Neural progenitor cell (in vitro differentiated cells): ENCODE measurements around the gene PHAX. TPM values are rescaled to one million over a fixed set of nuclear protein-coding genes. Genes with fewer than 3 reads are reported as not detected.
"Not testable (repeated sequence)": the region's sequence is repeated elsewhere in the genome, so short reads cannot be mapped to it uniquely, and the experiment has no call there.

Experiments used
- DNase-seq: peaks from one replicate; pipeline ENCODE4 v3.0.0-alpha.2; 2016; ENCODE audit warnings: low spot score
- H2AFZ ChIP-seq: fragments of 200-600 bp; sonication (generic); replicated peaks from 2 replicates; pipeline ENCODE4 v1.6.1; 2016; ENCODE audit warnings: antibody characterized with exemption
- H3F3A ChIP-seq: fragments of 200-600 bp; sonication (generic); 2 replicates; pipeline ENCODE4 v1.6.1; 2016; ENCODE audit warnings: antibody characterized with exemption, low read depth
- H3K27ac ChIP-seq: fragments of 200-600 bp; sonication (generic); 2 replicates; pipeline ENCODE4 v1.5.1; 2016; ENCODE audit warnings: mild to moderate bottlenecking
- H3K27me3 ChIP-seq: fragments of 200-600 bp; sonication (generic); 2 replicates; pipeline ENCODE4 v1.6.1; 2016; ENCODE audit warnings: mild to moderate bottlenecking, moderate library complexity
- H3K36me3 ChIP-seq: fragments of 200-600 bp; sonication (generic); 2 replicates; pipeline ENCODE4 v1.5.1; 2016
- H3K4me1 ChIP-seq: fragments of 200-600 bp; sonication (generic); 2 replicates; pipeline ENCODE4 v1.6.1; 2016; ENCODE audit warnings: mixed run types
- H3K4me2 ChIP-seq: fragments of 200-600 bp; sonication (generic); 2 replicates; pipeline ENCODE4 v1.6.1; 2016
- H3K4me3 ChIP-seq: fragments of 200-600 bp; sonication (generic); 2 replicates; pipeline ENCODE4 v1.5.1; 2016
- H3K79me2 ChIP-seq: fragments of 200-600 bp; sonication (generic); 2 replicates; pipeline ENCODE4 v1.6.1; 2016; ENCODE audit warnings: low read depth
- H3K9ac ChIP-seq: fragments of 200-600 bp; sonication (generic); 2 replicates; pipeline ENCODE4 v1.6.1; 2016
- H3K9me3 ChIP-seq: fragments of 200-600 bp; sonication (generic); 2 replicates; pipeline ENCODE4 v1.5.1; 2016; ENCODE audit warnings: low read depth
- H4K20me1 ChIP-seq: fragments of 200-600 bp; sonication (generic); 2 replicates; pipeline ENCODE4 v1.6.1; 2016; ENCODE audit warnings: low read depth
- H3K27ac Mint-ChIP-seq: 3 replicates; pipeline ENCODE4 v1.8.0; 2021; ENCODE audit warnings: mixed read lengths
- H3K27me3 Mint-ChIP-seq: 2 replicates; pipeline ENCODE4 v1.8.0; 2022; ENCODE audit warnings: low read depth, mild to moderate bottlenecking, inconsistent platforms, moderate library complexity, mixed read lengths; ENCODE audit not compliant: insufficient read depth
- H3K36me3 Mint-ChIP-seq: 3 replicates; pipeline ENCODE4 v1.8.0; 2021; ENCODE audit warnings: mixed read lengths
- H3K4me1 Mint-ChIP-seq: 3 replicates; pipeline ENCODE4 v1.8.0; 2021; ENCODE audit warnings: mixed read lengths
- H3K4me3 Mint-ChIP-seq: 3 replicates; pipeline ENCODE4 v1.8.0; 2021; ENCODE audit warnings: mild to moderate bottlenecking, moderate library complexity, mixed read lengths
- H3K9me3 Mint-ChIP-seq: 3 replicates; pipeline ENCODE4 v1.8.0; 2020; ENCODE audit warnings: mixed read lengths
- CTCF ChIP-seq: fragments of 200-600 bp; sonication (generic); IDR thresholded peaks from 2 replicates; pipeline ENCODE4 v1.5.1; 2017; ENCODE audit warnings: antibody characterized with exemption, mild to moderate bottlenecking
- EZH2 ChIP-seq: fragments of 200-600 bp; sonication (generic); IDR thresholded peaks from 2 replicates; pipeline ENCODE4 v1.6.1; 2017; ENCODE audit warnings: antibody characterized with exemption, mild to moderate bottlenecking, moderate library complexity
- EZH2phosphoT487 ChIP-seq: fragments of 200-600 bp; sonication (generic); IDR thresholded peaks from 2 replicates; pipeline ENCODE4 v1.6.1; 2017; ENCODE audit warnings: antibody characterized with exemption
- total RNA-seq: library from RNA; depleted of rRNA; stranded (reverse); fragments of >200 nt; gene quantifications from 2 replicates; pipeline ENCODE4 v1.2.3, GENCODE V29; 2015; ENCODE audit warnings: low replicate concordance

Gene PHAX
- total RNA-seq, result 54.5 and 86.8 TPM in 2 replicates

GRCh38 chr5:126600631-126601511 lies at the start of gene PHAX:
PHAX (plus strand) TSS chr5:126600947; CDS start chr5:126600963, 16 bp downstream.
- Histone ChIP-seq H3K36me3 (peaks cover 12% of the 10 kb centered on the region), H3F3A (peaks cover 9% of the 10 kb centered on the region), H3K4me3 (peak within 1 kb of the TSS; percentile 83), H3K9ac (peak within 1 kb of the TSS; percentile 88), H3K4me1 (peaks cover 10% of the 10 kb centered on the region), H3K9me3 (no peaks in the 10 kb centered on the region), H3K79me2 (peaks cover 51% of the 10 kb centered on the region), H3K27me3 (no peaks in the 10 kb centered on the region), H3K27ac (no peak within 1 kb of the TSS), H3K4me2 (peak within 1 kb of the TSS; percentile 89), H2AFZ (peak within 1 kb of the TSS; percentile 98), H4K20me1 (peaks cover 36% of the 10 kb centered on the region)
- Mint-ChIP-seq H3K27me3 (no peaks in the 10 kb centered on the region), H3K9me3 (no peaks in the 10 kb centered on the region), H3K27ac (peak within 1 kb of the TSS; percentile 97), H3K36me3 (peaks cover 15% of the 10 kb centered on the region), H3K4me1 (peaks cover 23% of the 10 kb centered on the region), H3K4me3 (peak within 1 kb of the TSS; percentile 99)
- TF ChIP-seq EZH2 (no peak), CTCF (peak; percentile 69)
- peak; percentile 92 for DNase-seq

- H3K4me1 ChIP-seq, result no peaks in the 10 kb centered on the region
- Mint-ChIP-seq H3K36me3 (peaks cover 37% of the 10 kb centered on the region), H3K27ac (no peak overlapping the region), H3K9me3 (no peaks in the 10 kb centered on the region), H3K4me1 (no peaks in the 10 kb centered on the region), H3K27me3 (no peaks in the 10 kb centered on the region), H3K4me3 (no peak overlapping the region)
- DNase-seq, result no peak
- H3K9ac ChIP-seq, result no peak overlapping the region
- no peak for TF ChIP-seq EZH2phosphoT487
- no peak for TF ChIP-seq CTCF
- peaks cover 24% of the 10 kb centered on the region for H3K36me3 ChIP-seq
- H2AFZ ChIP-seq, result no peak overlapping the region
- no peaks in the 10 kb centered on the region for H3F3A ChIP-seq
- H3K9me3 ChIP-seq, result no peaks in the 10 kb centered on the region
- no peak overlapping the region for H3K4me2 ChIP-seq
- no peak overlapping the region for H3K4me3 ChIP-seq
- H3K79me2 ChIP-seq, result no peaks in the 10 kb centered on the region
- H3K27me3 ChIP-seq, result no peaks in the 10 kb centered on the region
- no peaks in the 10 kb centered on the region for H4K20me1 ChIP-seq
- no peak overlapping the region for H3K27ac ChIP-seq
Observed at GRCh38 chr5:126552614-126553013, 48.1 kb upstream of the PHAX start.

- H3K4me3 ChIP-seq, H3K27ac ChIP-seq, H3K4me1 ChIP-seq, H3K4me1 Mint-ChIP-seq, H3K27ac Mint-ChIP-seq, H3K9me3 ChIP-seq, H3F3A ChIP-seq, H4K20me1 ChIP-seq, H3K4me3 Mint-ChIP-seq, H3K9me3 Mint-ChIP-seq, H3K27me3 Mint-ChIP-seq, H2AFZ ChIP-seq, H3K9ac ChIP-seq, H3K4me2 ChIP-seq, DNase-seq, H3K27me3 ChIP-seq, H3K79me2 ChIP-seq: not testable (repeated sequence)
- H3K36me3 Mint-ChIP-seq, result peaks cover 42% of the 10 kb centered on the region
- H3K36me3 ChIP-seq, result peaks cover 13% of the 10 kb centered on the region
Observed at GRCh38 chr5:126555101-126555500, 45.6 kb upstream of the PHAX start.

- no peaks in the 10 kb centered on the region for H4K20me1 ChIP-seq
- Mint-ChIP-seq H3K27ac (no peak overlapping the region), H3K4me3 (no peak overlapping the region), H3K9me3 (no peaks in the 10 kb centered on the region), H3K27me3 (no peaks in the 10 kb centered on the region), H3K4me1 (no peaks in the 10 kb centered on the region), H3K36me3 (peaks cover 32% of the 10 kb centered on the region)
- no peaks in the 10 kb centered on the region for H3K4me1 ChIP-seq
- no peak overlapping the region for H2AFZ ChIP-seq
- no peak overlapping the region for H3K27ac ChIP-seq
- H3K9ac ChIP-seq, result no peak overlapping the region
- no peaks in the 10 kb centered on the region for H3K36me3 ChIP-seq
- H3F3A ChIP-seq, result no peaks in the 10 kb centered on the region
- no peaks in the 10 kb centered on the region for H3K9me3 ChIP-seq
- no peak for TF ChIP-seq EZH2
- TF ChIP-seq EZH2phosphoT487, result no peak
- TF ChIP-seq CTCF, result no peak
- no peak for DNase-seq
- no peak overlapping the region for H3K4me2 ChIP-seq
- no peak overlapping the region for H3K4me3 ChIP-seq
- no peaks in the 10 kb centered on the region for H3K27me3 ChIP-seq
- H3K79me2 ChIP-seq, result no peaks in the 10 kb centered on the region
Observed at GRCh38 chr5:126561908-126562307, 38.8 kb upstream of the PHAX start.
